ENCODE results near the gene RNASE8. TPM values are rescaled to one million over a fixed set of nuclear protein-coding genes. Genes with fewer than 3 reads are reported as not detected.

Gene RNASE8
- total RNA-seq, 1 experiment from 2014 or later: not detected

GRCh38 chr14:21023174-21023573 lies 34.4 kb upstream of the RNASE8 start:
- Histone ChIP-seq H3K9me3 (ENCODE audit: low read length) (no peaks in the 10 kb centered on the region), H3K36me3 (ENCODE audit: low read depth, low read length) (no peaks in the 10 kb centered on the region), H2AFZ (ENCODE audit: low read length) (no peak overlapping the region), H3K4me1 (ENCODE audit: insufficient read depth, low read length) (0 out of 2 replicates have a peak, but pooled peaks cover 4% of the 10 kb centered on the region), H3F3A (ENCODE audit: low read length, unreplicated experiment) (no peaks in the 10 kb centered on the region), H3K4me3 (ENCODE audit: low read length) (no peak overlapping the region), H3K27me3 (ENCODE audit: low read length) (peaks cover 66% of the 10 kb centered on the region), H3K9me2 (replicated peaks; ENCODE audit: low read length) (no peaks in the 10 kb centered on the region), H3K4me2 (ENCODE audit: low read length) (no peak overlapping the region), H3K27ac (ENCODE audit: low read length) (no peak overlapping the region), H4K20me1 (ENCODE audit: low read length) (no peaks in the 10 kb centered on the region), H3K9ac (ENCODE audit: low read length) (no peak overlapping the region), H3K79me2 (ENCODE audit: low read length) (no peaks in the 10 kb centered on the region)
- no peak for TF ChIP-seq EZH2phosphoT487 (IDR thresholded peaks at IDR 0.05; ENCODE audit: borderline replicate concordance, low read length)
- TF ChIP-seq EZH2 (IDR thresholded peaks at IDR 0.05; ENCODE audit: low read length, unreplicated experiment): no peak
- no peak for TF ChIP-seq CTCF (conservative IDR thresholded peaks at IDR 0.05; ENCODE audit: low read depth, low read length)
- no peak for ATAC-seq
- ChIA-PET CTCF (interaction anchor here (0.5 kb wide), 1 partner anchor 45 kb away, joined by 3 read pairs; no protein-coding TSS in a partner anchor), POLR2A (ENCODE audit: unreplicated experiment) (no interaction called here)
- intact Hi-C loops (cut with micrococcal nuclease): no loop called here
- no peak for DNase-seq
- no TSS peak for BruUV-seq (replicated peaks)

GRCh38 chr14:21023817-21024584 lies 33.6 kb upstream of the RNASE8 start:
- H3K9me2 ChIP-seq (replicated peaks; ENCODE audit: low read length): no peaks in the 10 kb centered on the region
- H3K27me3 ChIP-seq (ENCODE audit: low read length): peaks cover 67% of the 10 kb centered on the region
- H4K20me1 ChIP-seq (ENCODE audit: low read length): no peaks in the 10 kb centered on the region
- DNase-seq (no peak), ATAC-seq (no peak)
- no peaks in the 10 kb centered on the region for H3K36me3 ChIP-seq (ENCODE audit: low read depth, low read length)
- peak overlapping the region; percentile 79 for H3K4me2 ChIP-seq (ENCODE audit: low read length)
- TF ChIP-seq EZH2phosphoT487 (IDR thresholded peaks at IDR 0.05; ENCODE audit: borderline replicate concordance, low read length): no peak
- TF ChIP-seq EZH2 (IDR thresholded peaks at IDR 0.05; ENCODE audit: low read length, unreplicated experiment): no peak
- TF ChIP-seq CTCF (conservative IDR thresholded peaks at IDR 0.05; ENCODE audit: low read depth, low read length): no peak
- POLR2A ChIA-PET (ENCODE audit: unreplicated experiment): no interaction called here
- peak overlapping the region; percentile 55; the same call in 1 of the 2 replicates for H2AFZ ChIP-seq (ENCODE audit: low read length)
- H3F3A ChIP-seq (ENCODE audit: low read length, unreplicated experiment): no peaks in the 10 kb centered on the region
- BruUV-seq (replicated peaks): no TSS peak
- H3K79me2 ChIP-seq (ENCODE audit: low read length): no peaks in the 10 kb centered on the region
- intact Hi-C loops (cut with micrococcal nuclease): no loop called here
- H3K4me3 ChIP-seq (ENCODE audit: low read length): peak overlapping the region; percentile 58; the same call in 1 of the 2 replicates
- H3K9ac ChIP-seq (ENCODE audit: low read length): no peak overlapping the region
- 0 out of 2 replicates have a peak, but pooled peaks cover 4% of the 10 kb centered on the region for H3K4me1 ChIP-seq (ENCODE audit: insufficient read depth, low read length)
- CTCF ChIA-PET: interaction anchor here (0.5 kb wide), 1 partner anchor 44 kb away, joined by 3 read pairs; no protein-coding TSS in a partner anchor
- no peaks in the 10 kb centered on the region for H3K9me3 ChIP-seq (ENCODE audit: low read length)
- no peak overlapping the region for H3K27ac ChIP-seq (ENCODE audit: low read length)

Data from PC-3 (cell line).